Osteoblast (primary cell): ENCODE measurements around the gene COPA. TPM values are rescaled to one million over a fixed set of nuclear protein-coding genes. Genes with fewer than 3 reads are reported as not detected.
A peak's percentile ranks its signal among the peaks of the same experiment; 100 is the strongest.

Experiments used
- DNase-seq: peaks from one replicate; pipeline ENCODE4 v3.0.0; 2011; ENCODE audit warnings: low spot score, mixed read lengths; ENCODE audit not compliant: insufficient read length; ENCODE audit errors: missing footprints
- H2AFZ ChIP-seq: 2 replicates; pipeline ENCODE4 v1.6.0; 2011; ENCODE audit warnings: mild to moderate bottlenecking, low read length
- H3K27ac ChIP-seq: 2 replicates; pipeline ENCODE4 v1.5.1; 2011; ENCODE audit warnings: mild to moderate bottlenecking, low read depth, low read length, moderate library complexity
- H3K27me3 ChIP-seq: 2 replicates; pipeline ENCODE4 v1.6.0; 2012; ENCODE audit warnings: mild to moderate bottlenecking, control low read depth, inconsistent platforms, low read length, moderate library complexity; ENCODE audit not compliant: insufficient read depth
- H3K36me3 ChIP-seq: 2 replicates; pipeline ENCODE4 v1.5.1; 2011; ENCODE audit warnings: mild to moderate bottlenecking, low read length, control low read depth, moderate library complexity; ENCODE audit not compliant: insufficient read depth
- H3K4me1 ChIP-seq: 2 replicates; pipeline ENCODE4 v1.5.1; 2011; ENCODE audit warnings: mild to moderate bottlenecking, low read length, control low read depth, moderate library complexity; ENCODE audit not compliant: insufficient read depth
- H3K4me2 ChIP-seq: 2 replicates; pipeline ENCODE4 v1.6.0; 2011; ENCODE audit warnings: mild to moderate bottlenecking, low read length; ENCODE audit not compliant: insufficient read depth
- H3K4me3 ChIP-seq: fragments of 200-600 bp; sonication (generic); 3 replicates; pipeline ENCODE4 v1.5.1; 2012; ENCODE audit warnings: mild to moderate bottlenecking, low read length, inconsistent platforms; ENCODE audit not compliant: insufficient read depth
- H3K79me2 ChIP-seq: 2 replicates; pipeline ENCODE4 v1.6.0; 2012; ENCODE audit warnings: mild to moderate bottlenecking, low read length, control low read depth, inconsistent platforms; ENCODE audit not compliant: insufficient read depth
- H3K9me3 ChIP-seq: 2 replicates; pipeline ENCODE4 v1.5.1; 2011; ENCODE audit warnings: low read depth, low read length, control low read depth
- H4K20me1 ChIP-seq: 2 replicates; pipeline ENCODE4 v1.6.0; 2012; ENCODE audit warnings: mild to moderate bottlenecking, low read length, control low read depth; ENCODE audit not compliant: insufficient read depth
- CTCF ChIP-seq: IDR thresholded peaks from 2 replicates; pipeline ENCODE4 v1.5.1; 2011; ENCODE audit warnings: mild to moderate bottlenecking, low read depth, low read length, moderate library complexity; ENCODE audit errors: extremely low read depth
- total RNA-seq: library from RNA; depleted of rRNA; stranded (reverse); fragments of >200 nt; gene quantifications from 2 replicates; pipeline ENCODE4 v1.2.3, GENCODE V29; 2012

Gene COPA
- total RNA-seq, 1 donor = 282 TPM

DNA sequence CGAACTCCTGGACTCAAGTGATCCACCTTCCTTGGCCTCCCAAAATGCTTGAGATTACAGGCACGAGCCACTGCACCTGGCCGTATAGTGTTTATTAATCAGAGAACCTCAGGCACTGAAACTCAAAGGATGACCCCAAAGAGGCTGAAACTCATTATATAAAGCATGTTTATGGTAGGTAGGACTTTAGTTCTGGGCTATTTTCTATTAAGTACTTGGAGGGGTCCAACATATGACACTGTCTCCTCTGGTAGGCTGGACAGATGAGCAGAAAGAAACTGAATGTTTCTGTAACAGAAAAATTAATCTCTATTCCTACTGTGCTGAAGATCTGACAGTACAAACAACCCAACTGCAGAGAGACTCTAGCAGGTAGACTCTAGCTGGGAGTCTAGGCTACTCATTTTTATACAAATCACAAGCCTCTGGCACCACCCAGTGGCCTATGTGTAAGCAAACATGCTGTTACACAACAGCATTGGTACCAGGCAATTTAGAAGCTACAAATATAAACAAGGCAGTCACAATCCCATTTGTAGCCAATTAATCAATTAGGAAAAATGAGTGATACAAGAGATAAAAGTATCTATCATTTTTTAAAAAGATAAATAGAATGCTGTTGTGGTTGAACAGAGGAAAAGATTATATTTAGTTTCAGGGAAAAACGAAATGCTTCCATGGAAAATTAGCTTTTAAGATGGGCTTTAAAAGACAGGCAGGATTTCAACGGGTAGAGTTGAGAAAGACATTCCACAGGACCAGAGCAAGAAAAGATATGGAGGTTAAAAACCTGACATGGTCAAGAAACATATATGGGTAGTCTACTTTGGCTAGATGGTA is 91.1 kb downstream of the COPA start:
- Histone ChIP-seq H3K9me3 (no peaks in the 10 kb centered on the region), H2AFZ (no peak overlapping the region), H3K27ac (no peak overlapping the region), H3K36me3 (peaks cover 4% of the 10 kb centered on the region), H3K79me2 (peaks cover 51% of the 10 kb centered on the region), H3K4me1 (peaks cover 8% of the 10 kb centered on the region), H4K20me1 (peaks cover 34% of the 10 kb centered on the region), H3K27me3 (no peaks in the 10 kb centered on the region), H3K4me2 (no peak overlapping the region), H3K4me3 (no peak overlapping the region)
- peak; percentile 75 for TF ChIP-seq CTCF
- DNase-seq = peak; percentile 73

- Histone ChIP-seq H3K4me1 (no peaks in the 10 kb centered on the region), H3K4me2 (no peak overlapping the region), H3K27me3 (no peaks in the 10 kb centered on the region), H3K9me3 (no peaks in the 10 kb centered on the region), H3K36me3 (peaks cover 4% of the 10 kb centered on the region), H4K20me1 (peaks cover 39% of the 10 kb centered on the region), H3K4me3 (no peak overlapping the region), H2AFZ (no peak overlapping the region), H3K79me2 (peaks cover 56% of the 10 kb centered on the region), H3K27ac (no peak overlapping the region)
- DNase-seq = no peak
- no peak for TF ChIP-seq CTCF
Observed at GRCh38 chr1:160251011-160251410, 92.0 kb downstream of the COPA start.

DNA sequence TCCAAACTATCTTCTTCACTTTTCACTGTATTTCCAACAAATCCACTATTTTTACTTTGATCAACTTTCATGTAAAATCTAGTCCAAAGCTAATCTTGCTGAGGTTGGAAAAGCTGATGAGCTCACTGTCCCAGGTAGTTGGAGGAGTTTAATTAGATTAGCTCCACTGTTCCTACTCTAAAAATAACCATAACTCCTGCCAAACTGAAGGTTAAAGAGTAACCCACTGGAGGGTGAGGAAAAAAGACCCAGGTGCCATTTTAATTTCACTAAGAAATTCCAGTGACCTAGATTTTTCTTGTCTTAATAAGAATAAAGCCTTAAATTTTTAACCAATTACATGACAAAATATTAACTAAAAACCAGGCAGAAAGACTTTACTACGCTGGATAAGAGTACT is 96.0 kb downstream of the COPA start:
- H2AFZ ChIP-seq = no peak overlapping the region
- H4K20me1 ChIP-seq = peaks cover 48% of the 10 kb centered on the region
- peaks cover 79% of the 10 kb centered on the region for H3K79me2 ChIP-seq
- peaks cover 11% of the 10 kb centered on the region for H3K36me3 ChIP-seq
- DNase-seq = no peak
- no peaks in the 10 kb centered on the region for H3K27me3 ChIP-seq
- no peak overlapping the region for H3K4me2 ChIP-seq
- H3K4me3 ChIP-seq = no peak overlapping the region
- H3K9me3 ChIP-seq = no peaks in the 10 kb centered on the region
- no peaks in the 10 kb centered on the region for H3K4me1 ChIP-seq
- no peak overlapping the region for H3K27ac ChIP-seq
- no peak for TF ChIP-seq CTCF

- H3K4me1 ChIP-seq = no peaks in the 10 kb centered on the region
- no peak for DNase-seq
- no peak for TF ChIP-seq CTCF
Observed at GRCh38 chr1:160245434-160245833, 97.6 kb downstream of the COPA start.

More at GRCh38 chr1:160245434-160245833, 97.6 kb downstream of the COPA start:
- Histone ChIP-seq H3K36me3 (peaks cover 19% of the 10 kb centered on the region), H3K4me3 (no peak overlapping the region), H4K20me1 (peaks cover 37% of the 10 kb centered on the region), H3K4me2 (no peak overlapping the region), H3K79me2 (peaks cover 69% of the 10 kb centered on the region), H3K9me3 (no peaks in the 10 kb centered on the region), H2AFZ (no peak overlapping the region), H3K27me3 (no peaks in the 10 kb centered on the region), H3K27ac (no peak overlapping the region)
